Loucy (cell line): ENCODE results near the gene RHBDL3.

Experiments
- EZH2phosphoT487 ChIP-seq: fragments of 200-600 bp; IDR thresholded peaks from 2 replicates; pipeline ENCODE4 v1.6.1; 2018; ENCODE audit warnings: antibody characterized with exemption, mild to moderate bottlenecking, moderate library complexity, borderline replicate concordance
- TF ChIP-seq, protein P1 (sequence below): fragments of 200-600 bp; sonication (generic); conservative IDR thresholded peaks from 2 replicates; pipeline ENCODE4 v1.5.1; 2014; ENCODE audit warnings: mild to moderate bottlenecking, antibody characterized with exemption, low read length

DNA sequence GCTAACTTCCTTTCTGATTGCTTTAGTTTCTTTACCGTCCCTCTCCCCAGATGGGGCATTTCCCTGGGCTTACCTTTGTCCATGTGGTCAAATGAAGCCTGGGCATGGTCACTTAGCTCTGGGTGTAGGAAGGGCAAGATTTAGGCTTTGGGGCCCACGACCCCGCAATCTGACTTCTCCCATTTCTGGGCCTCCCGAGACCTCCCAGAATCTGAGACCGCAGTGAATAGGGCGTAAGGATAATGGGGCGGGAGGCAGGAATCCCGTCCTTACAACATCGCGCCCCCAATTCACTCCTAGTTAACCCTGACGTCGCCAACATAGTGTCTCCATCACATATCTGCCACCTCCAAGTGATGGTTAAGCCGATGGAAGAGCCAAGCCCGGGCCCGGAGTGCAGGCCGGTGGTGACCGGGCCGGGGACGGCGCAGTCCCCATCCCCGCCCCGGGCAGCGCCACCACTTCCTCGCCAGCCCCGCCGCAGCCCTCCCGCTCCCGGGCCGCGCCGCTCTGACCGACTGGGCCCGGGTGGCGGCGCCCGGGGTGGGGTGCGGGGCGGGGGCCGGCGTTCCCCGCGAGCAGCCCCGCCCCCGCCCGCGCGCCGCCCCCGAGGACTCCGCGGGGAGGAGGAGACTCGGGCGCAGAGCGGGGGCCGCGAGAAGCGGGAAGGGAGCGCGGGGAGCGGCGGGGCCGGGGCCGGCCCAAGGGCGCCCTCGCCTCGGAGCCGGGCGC lies at the start of gene RHBDL3:
- TF ChIP-seq, protein P1, sequence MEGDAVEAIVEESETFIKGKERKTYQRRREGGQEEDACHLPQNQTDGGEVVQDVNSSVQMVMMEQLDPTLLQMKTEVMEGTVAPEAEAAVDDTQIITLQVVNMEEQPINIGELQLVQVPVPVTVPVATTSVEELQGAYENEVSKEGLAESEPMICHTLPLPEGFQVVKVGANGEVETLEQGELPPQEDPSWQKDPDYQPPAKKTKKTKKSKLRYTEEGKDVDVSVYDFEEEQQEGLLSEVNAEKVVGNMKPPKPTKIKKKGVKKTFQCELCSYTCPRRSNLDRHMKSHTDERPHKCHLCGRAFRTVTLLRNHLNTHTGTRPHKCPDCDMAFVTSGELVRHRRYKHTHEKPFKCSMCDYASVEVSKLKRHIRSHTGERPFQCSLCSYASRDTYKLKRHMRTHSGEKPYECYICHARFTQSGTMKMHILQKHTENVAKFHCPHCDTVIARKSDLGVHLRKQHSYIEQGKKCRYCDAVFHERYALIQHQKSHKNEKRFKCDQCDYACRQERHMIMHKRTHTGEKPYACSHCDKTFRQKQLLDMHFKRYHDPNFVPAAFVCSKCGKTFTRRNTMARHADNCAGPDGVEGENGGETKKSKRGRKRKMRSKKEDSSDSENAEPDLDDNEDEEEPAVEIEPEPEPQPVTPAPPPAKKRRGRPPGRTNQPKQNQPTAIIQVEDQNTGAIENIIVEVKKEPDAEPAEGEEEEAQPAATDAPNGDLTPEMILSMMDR, result no peak
- no peak for TF ChIP-seq EZH2phosphoT487
